Measurements from ENCODE around the gene IRAK3. TPM values are rescaled to one million over a fixed set of nuclear protein-coding genes. Genes with fewer than 3 reads are reported as not detected.

Gene IRAK3
- total RNA-seq, 4 donors from 2014 or later, result 4.3 to 7.8 (median 5.4) TPM

DNA sequence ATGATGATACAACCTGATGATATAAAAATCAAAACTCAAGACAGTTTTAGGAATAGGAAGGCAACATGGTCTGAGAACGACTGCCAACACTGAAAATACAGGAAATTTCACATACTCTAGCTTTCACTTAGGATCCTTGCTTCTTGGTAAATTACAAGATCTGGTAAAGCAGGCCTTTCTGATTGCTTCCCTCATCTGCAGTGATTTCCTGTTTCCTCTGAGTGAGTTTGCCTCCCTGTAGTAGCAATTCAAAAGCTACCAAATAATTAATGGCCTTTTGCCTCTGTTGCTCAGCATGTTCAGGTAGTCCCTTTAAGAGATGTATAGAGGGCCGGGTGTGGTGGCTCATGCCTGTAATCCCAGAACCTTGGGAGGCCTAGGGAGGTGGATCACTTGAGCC is 2.0 kb upstream of the IRAK3 start:
- in situ Hi-C loops (cut with MboI; ENCODE audit: low sequenced_read_pairs in 4 of 4), result no loop called here

DNA sequence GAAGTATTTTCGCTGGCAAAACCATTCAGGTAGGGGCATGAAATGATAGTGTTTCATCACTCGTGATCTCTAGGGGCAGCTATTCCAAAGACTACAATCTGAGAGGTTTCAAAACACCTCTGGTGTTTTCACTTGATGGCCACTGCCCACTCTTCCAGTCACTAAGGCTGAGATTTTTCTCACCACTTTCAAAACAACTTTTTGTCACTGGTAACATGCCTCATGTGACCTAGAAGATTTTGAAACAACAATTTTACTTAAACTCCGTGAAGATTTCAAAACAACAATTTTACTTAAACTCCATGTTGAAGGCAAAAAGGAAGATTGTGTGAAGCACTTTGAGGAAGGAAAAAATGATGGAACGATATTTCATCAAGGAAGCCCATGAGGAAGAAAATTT is 1.2 kb upstream of the IRAK3 start:
- ATAC-seq, result no peak
- TF ChIP-seq, protein P1, sequence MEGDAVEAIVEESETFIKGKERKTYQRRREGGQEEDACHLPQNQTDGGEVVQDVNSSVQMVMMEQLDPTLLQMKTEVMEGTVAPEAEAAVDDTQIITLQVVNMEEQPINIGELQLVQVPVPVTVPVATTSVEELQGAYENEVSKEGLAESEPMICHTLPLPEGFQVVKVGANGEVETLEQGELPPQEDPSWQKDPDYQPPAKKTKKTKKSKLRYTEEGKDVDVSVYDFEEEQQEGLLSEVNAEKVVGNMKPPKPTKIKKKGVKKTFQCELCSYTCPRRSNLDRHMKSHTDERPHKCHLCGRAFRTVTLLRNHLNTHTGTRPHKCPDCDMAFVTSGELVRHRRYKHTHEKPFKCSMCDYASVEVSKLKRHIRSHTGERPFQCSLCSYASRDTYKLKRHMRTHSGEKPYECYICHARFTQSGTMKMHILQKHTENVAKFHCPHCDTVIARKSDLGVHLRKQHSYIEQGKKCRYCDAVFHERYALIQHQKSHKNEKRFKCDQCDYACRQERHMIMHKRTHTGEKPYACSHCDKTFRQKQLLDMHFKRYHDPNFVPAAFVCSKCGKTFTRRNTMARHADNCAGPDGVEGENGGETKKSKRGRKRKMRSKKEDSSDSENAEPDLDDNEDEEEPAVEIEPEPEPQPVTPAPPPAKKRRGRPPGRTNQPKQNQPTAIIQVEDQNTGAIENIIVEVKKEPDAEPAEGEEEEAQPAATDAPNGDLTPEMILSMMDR (IDR thresholded peaks at IDR 0.05 in 4 of 5, conservative IDR thresholded peaks at IDR 0.05 in 1 of 5), result no peak
- TF ChIP-seq POLR2A (IDR thresholded peaks at IDR 0.05), result no peak
- intact Hi-C loops (cut with DNase I; ENCODE audit: low total_unique reads), result no loop called here
- peak overlapping the region; percentile 76 to 88 (median 82) for H3K27ac ChIP-seq
- no peak overlapping the region for H3K4me3 ChIP-seq
- no peaks in the 10 kb centered on the region for H3K9me3 ChIP-seq
- peaks cover 0 to 26% (median 7%) of the 10 kb centered on the region in 3 donors for H3K27me3 ChIP-seq
- peaks cover 6 to 7% of the 10 kb centered on the region in 2 donors for H3K4me1 ChIP-seq
- in situ Hi-C loops (cut with MboI; ENCODE audit: low sequenced_read_pairs in 4 of 4), result no loop called here
- no peak for DNase-seq
- H3K36me3 ChIP-seq, result no peaks in the 10 kb centered on the region

More for the DNA sequence above, 2.0 kb upstream of the IRAK3 start:
- peak overlapping the region; percentile 1 to 88 (median 78) for H3K27ac ChIP-seq
- no peaks in the 10 kb centered on the region for H3K36me3 ChIP-seq
- DNase-seq, result no peak
- intact Hi-C loops (cut with DNase I; ENCODE audit: low total_unique reads), result no loop called here
- H3K4me3 ChIP-seq, result no peak overlapping the region
- TF ChIP-seq, protein P1 (IDR thresholded peaks at IDR 0.05 in 4 of 5, conservative IDR thresholded peaks at IDR 0.05 in 1 of 5), result no peak
- TF ChIP-seq POLR2A (IDR thresholded peaks at IDR 0.05), result no peak
- ATAC-seq, result no peak
- peaks cover 0 to 26% (median 8%) of the 10 kb centered on the region in 3 donors for H3K27me3 ChIP-seq
- H3K4me1 ChIP-seq, result peaks cover 6 to 7% of the 10 kb centered on the region in 2 donors
- H3K9me3 ChIP-seq, result no peaks in the 10 kb centered on the region

DNA sequence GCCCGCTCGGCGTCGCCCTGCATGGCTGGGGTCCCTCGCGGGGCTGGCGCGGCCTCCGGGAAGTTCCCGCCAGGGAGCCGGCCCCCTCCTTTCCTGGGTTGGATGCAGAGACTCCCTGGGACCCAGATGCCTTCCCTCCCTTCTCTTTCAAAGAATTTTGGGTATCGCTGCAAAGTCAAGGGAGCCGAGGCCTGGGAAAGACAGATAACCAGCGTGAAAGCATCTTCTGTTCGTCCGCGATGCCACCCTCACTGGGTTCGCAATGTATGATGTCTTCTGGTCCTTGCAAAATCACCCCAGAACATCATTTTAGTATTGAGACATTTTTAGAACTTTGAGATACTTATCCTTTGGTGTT is 451 bp downstream of the IRAK3 start:
- no peaks in the 10 kb centered on the region for H3K9me3 ChIP-seq
- intact Hi-C loops (cut with DNase I; ENCODE audit: low total_unique reads) (no loop called here), in situ Hi-C loops (cut with MboI; ENCODE audit: low sequenced_read_pairs in 4 of 4) (no loop called here)
- H3K4me1 ChIP-seq, result peaks cover 6 to 7% of the 10 kb centered on the region in 2 donors
- H3K27ac ChIP-seq, result peak overlapping the region; percentile 76 to 88 (median 82)
- H3K4me3 ChIP-seq, result peak overlapping the region; percentile 29 to 57 (median 52)
- DNase-seq (no peak), ATAC-seq (peak in 1 of 2 donors; percentile 7)
- H3K36me3 ChIP-seq, result no peaks in the 10 kb centered on the region
- H3K27me3 ChIP-seq, result peaks cover 0 to 26% (median 3%) of the 10 kb centered on the region in 3 donors
- TF ChIP-seq, protein P1 (IDR thresholded peaks at IDR 0.05 in 4 of 5, conservative IDR thresholded peaks at IDR 0.05 in 1 of 5), result no peak
- TF ChIP-seq POLR2A (IDR thresholded peaks at IDR 0.05), result peak in 1 of 2 donors; percentile 1

DNA sequence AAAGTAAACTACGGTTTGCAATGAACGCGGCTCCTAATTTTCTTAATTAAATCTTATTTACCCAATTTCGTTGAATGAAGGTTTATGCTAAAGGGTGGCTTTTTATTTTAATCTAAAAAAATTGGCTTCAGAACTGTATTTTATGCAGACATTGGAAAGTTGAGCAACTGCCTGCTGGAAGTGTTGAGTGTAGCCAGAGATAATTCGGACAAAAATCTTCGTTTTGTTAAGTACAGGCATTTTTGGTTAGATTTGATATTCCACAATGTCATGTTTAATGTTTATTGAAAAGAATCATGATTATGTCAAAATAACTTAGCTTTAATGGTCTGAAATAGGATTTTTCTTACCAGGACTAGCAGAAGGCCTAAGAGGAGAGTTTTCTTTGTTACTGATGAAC is 875 bp downstream of the IRAK3 start:
- no peak for TF ChIP-seq POLR2A (IDR thresholded peaks at IDR 0.05)
- TF ChIP-seq, protein P1 (IDR thresholded peaks at IDR 0.05 in 4 of 5, conservative IDR thresholded peaks at IDR 0.05 in 1 of 5), result no peak
- H3K36me3 ChIP-seq, result no peaks in the 10 kb centered on the region
- H3K4me3 ChIP-seq, result peak overlapping the region; percentile 29 to 57 (median 52)
- H3K9me3 ChIP-seq, result no peaks in the 10 kb centered on the region
- DNase-seq (no peak), ATAC-seq (no peak)
- H3K27ac ChIP-seq, result peak overlapping the region; percentile 76 to 88 (median 82)
- in situ Hi-C loops (cut with MboI; ENCODE audit: low sequenced_read_pairs in 4 of 4) (no loop called here), intact Hi-C loops (cut with DNase I; ENCODE audit: low total_unique reads) (no loop called here)
- peaks cover 6 to 7% of the 10 kb centered on the region in 2 donors for H3K4me1 ChIP-seq
- H3K27me3 ChIP-seq, result peaks cover 0 to 26% (median 3%) of the 10 kb centered on the region in 3 donors

Measured in gastrocnemius medialis (tissue), 4 donors.